ENCODE results near the gene ARHGEF4.

ARHGEF4 gene

DNA sequence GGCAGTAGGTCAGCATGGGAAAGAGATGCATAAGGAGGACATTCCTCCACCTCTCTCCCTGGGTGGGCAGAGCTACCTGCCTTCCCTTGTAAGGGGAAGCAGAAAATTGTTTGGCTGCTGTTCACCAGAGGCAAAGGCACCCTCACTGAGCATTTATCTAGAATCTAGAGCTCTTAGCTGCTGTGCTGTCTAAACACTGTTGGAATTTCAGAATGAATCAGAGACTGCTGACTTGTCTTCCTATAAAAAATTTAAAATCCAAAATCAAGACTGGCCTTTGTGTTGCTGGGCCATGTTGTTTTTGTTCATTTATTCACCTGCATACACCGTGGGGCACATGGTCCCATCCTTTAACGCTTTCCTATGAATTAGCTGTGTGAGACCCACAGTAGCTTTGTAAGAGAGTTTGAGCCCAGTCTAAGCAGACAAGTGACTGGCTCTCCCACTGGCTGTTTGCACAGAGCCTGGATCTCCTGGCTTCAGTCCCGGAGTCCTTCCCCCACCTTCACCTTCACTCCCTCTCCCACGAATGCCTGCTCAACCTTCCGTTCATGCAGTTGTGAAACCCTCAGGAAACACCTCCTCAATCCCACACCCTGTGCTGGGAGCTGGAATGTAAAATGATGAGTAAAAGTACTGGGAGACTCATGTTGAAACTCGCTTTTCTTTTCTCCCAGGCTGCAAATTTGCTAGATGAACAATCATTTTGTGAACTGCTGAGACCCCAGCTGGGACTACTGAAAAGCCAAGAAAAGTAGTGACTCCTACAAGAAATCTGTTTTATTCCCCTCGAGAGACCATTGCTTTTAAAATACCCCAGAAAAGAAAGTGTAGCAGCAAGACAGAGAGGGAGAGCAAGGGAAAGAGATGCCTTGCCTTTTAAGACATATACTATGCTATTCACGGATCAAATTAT is 180.4 kb downstream of the ARHGEF4 start:
- TF ChIP-seq, protein P1, sequence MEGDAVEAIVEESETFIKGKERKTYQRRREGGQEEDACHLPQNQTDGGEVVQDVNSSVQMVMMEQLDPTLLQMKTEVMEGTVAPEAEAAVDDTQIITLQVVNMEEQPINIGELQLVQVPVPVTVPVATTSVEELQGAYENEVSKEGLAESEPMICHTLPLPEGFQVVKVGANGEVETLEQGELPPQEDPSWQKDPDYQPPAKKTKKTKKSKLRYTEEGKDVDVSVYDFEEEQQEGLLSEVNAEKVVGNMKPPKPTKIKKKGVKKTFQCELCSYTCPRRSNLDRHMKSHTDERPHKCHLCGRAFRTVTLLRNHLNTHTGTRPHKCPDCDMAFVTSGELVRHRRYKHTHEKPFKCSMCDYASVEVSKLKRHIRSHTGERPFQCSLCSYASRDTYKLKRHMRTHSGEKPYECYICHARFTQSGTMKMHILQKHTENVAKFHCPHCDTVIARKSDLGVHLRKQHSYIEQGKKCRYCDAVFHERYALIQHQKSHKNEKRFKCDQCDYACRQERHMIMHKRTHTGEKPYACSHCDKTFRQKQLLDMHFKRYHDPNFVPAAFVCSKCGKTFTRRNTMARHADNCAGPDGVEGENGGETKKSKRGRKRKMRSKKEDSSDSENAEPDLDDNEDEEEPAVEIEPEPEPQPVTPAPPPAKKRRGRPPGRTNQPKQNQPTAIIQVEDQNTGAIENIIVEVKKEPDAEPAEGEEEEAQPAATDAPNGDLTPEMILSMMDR (IDR thresholded peaks at IDR 0.05; ENCODE audit: low read length, missing control alignments) = no peak
- H3K4me3 ChIP-seq (replicated peaks; ENCODE audit: low read depth, low read length) = no peak overlapping the region
- peak; percentile 91 for DNase-seq (ENCODE audit: low read depth)

DNA sequence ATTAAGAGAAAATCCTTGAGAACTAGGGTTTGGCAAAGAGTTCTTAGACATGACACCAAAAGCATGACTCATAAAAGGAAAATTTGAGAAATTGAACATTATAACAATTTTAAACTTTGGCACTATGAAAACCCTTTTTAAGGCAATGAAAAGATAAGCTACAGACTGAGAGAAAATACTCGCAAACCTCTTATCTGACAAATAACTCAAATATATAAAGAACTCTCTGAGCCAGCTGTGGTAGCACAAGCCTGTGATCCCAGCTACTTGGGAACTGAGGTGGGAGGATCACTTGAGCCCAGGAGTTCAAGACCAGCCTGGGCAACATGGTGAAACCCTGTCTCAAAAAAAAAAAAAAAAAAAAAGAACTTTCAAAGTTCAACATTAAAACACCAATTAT is 186.0 kb downstream of the ARHGEF4 start:
- no peak overlapping the region for H3K4me3 ChIP-seq (replicated peaks; ENCODE audit: low read depth, low read length)
- TF ChIP-seq, protein P1 (IDR thresholded peaks at IDR 0.05; ENCODE audit: low read length, missing control alignments) = no peak
- DNase-seq (ENCODE audit: low read depth) = peak; percentile 58

DNA sequence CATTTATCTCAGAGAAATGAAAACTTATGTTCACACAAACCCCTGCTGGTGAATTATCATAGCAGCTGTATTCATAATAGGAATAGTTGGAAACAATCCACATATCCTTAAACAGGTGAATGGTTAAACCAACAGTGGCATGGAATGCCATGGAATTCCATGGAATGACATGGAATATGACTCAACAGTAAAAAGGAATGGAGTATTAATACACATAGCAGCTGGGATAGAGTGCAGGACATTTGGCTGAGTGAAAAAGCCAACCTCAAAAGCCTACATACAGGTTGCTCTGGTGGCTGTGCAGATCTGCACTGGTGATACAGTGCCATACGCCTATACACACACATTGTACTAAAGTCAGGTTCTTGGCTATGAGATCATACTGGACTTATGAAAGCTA is 187.0 kb downstream of the ARHGEF4 start:
- H3K4me3 ChIP-seq (replicated peaks; ENCODE audit: low read depth, low read length) = no peak overlapping the region
- TF ChIP-seq, protein P1 (IDR thresholded peaks at IDR 0.05; ENCODE audit: low read length, missing control alignments) = no peak
- no peak for DNase-seq (ENCODE audit: low read depth)

DNA sequence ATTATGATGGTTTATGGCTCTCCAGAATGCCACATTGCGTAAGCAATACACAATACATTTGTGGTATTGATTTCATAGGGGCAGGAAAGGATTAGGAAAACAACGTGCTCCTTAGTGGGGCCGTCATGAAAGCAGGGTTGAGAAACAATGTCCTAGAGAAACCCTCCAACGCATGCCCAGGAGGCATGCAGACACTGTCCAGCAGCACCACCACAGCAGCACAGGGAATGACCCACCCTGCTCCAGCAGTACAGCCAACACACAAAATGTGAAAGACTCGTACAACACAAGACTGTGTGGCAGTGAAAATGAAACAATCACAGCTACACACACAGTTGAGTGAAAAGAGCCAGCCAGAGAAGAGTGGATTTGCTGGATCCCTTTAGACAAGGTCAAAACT is 190.2 kb downstream of the ARHGEF4 start:
- no peak overlapping the region for H3K4me3 ChIP-seq (replicated peaks; ENCODE audit: low read depth, low read length)
- TF ChIP-seq, protein P1 (IDR thresholded peaks at IDR 0.05; ENCODE audit: low read length, missing control alignments) = no peak
- no peak for DNase-seq (ENCODE audit: low read depth)

DNA sequence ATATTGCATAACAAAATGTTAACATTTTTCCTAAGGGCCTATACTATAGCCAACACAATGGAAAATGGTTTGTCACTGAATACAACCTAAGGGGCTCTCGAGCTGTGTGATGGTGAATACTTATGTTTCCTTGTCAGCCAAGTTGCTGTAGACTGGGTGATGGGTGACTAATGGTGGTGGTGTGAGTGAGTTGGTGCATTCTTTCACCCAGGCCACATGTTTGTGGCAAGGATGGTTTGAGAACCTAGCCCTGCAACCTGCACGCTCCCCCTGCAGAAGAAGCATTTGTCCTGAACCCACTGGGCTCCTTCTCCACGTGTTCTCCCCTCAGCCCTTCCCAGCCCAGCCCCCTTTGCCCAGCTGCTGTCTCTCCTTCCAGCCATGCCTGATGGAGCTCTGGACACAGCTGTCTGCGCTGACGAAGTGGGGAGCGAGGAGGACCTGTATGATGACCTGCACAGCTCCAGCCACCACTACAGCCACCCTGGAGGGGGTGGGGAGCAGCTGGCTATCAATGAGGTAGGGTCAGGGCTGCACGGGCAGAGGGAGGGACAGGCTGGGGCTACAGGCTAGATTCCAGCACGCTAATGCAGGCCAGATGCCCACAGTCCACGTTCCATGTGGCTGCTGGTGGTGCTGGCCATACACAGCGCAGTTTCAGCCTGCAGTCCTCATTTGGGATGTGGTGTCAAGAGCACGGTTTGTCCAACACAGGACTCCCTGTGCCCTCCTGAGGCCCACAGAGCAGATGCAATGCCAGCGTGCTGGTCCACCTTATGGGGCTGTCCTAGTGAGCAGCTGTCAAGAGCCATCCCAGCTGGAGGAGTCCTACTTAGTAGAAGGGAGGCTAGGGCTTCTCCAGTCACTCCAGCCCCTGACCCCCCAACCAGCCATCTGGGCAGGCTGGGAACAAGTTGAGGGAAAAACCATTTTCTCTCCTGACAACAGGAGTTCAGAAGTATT is 191.1 kb downstream of the ARHGEF4 start:
- H3K4me3 ChIP-seq (replicated peaks; ENCODE audit: low read depth, low read length) = no peak overlapping the region
- TF ChIP-seq, protein P1 (IDR thresholded peaks at IDR 0.05; ENCODE audit: low read length, missing control alignments) = no peak
- DNase-seq (ENCODE audit: low read depth) = no peak

DNA sequence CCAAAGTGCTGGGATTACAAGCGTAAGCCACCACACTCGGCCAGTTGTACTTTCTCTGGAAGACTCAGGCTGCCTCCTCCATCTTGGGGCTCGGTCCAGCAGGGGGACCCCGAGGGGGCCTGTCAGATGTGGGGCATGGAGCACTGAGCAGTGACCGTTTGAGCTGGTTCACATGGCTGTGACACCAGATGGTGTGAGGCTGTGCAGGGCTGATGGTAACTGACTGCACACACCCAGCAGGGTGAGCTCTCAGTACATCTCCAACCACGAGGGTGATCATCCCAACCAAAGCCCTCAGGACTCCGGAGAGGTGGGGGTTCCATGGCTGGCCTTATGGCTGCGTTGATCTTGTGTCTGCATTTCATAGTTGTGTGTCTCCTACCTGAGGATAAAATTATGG is 193.1 kb downstream of the ARHGEF4 start:
- TF ChIP-seq, protein P1 (IDR thresholded peaks at IDR 0.05; ENCODE audit: low read length, missing control alignments) = no peak
- no peak overlapping the region for H3K4me3 ChIP-seq (replicated peaks; ENCODE audit: low read depth, low read length)
- DNase-seq (ENCODE audit: low read depth) = no peak

All from fibroblast of pulmonary artery (primary cell).